Measurements from ENCODE around the gene MAGI2. TPM values are rescaled to one million over a fixed set of nuclear protein-coding genes. Genes with fewer than 3 reads are reported as not detected.

MAGI2 gene
- total and polyA plus RNA-seq, 2 experiments from 2014 or later: 10.4 to 26.4 TPM

GRCh38 chr7:78130446-78131215 is 1322.8 kb downstream of the MAGI2 start (continued):
- TF ChIP-seq REST (IDR thresholded peaks at IDR 0.05; ENCODE audit: unreplicated experiment) (no peak), ETS1 (IDR thresholded peaks at IDR 0.05) (no peak), CREB1 (CRISPR knock-in tag; IDR thresholded peaks at IDR 0.05; ENCODE audit: low read depth) (no peak), JUNB (IDR thresholded peaks at IDR 0.05; ENCODE audit: unreplicated experiment) (no peak)

- H3F3A ChIP-seq (replicated peaks; ENCODE audit: low read depth): no peaks in the 10 kb centered on the region
- H3K4me3 ChIP-seq: no peak overlapping the region
- H3K79me2 ChIP-seq (replicated peaks; ENCODE audit: insufficient read depth): no peaks in the 10 kb centered on the region
- Mint-ChIP-seq H3K4me1 (peaks cover 32% of the 10 kb centered on the region), H3K4me3 (no peak overlapping the region), H3K27ac (no peak overlapping the region), H3K36me3 (ENCODE audit: low read depth) (peaks cover 5% of the 10 kb centered on the region; the same call in 1 of the 3 replicates), H3K9me3 (no peaks in the 10 kb centered on the region), H3K27me3 (ENCODE audit: insufficient read depth, low read depth, poor library complexity) (no peaks in the 10 kb centered on the region)
- no peaks in the 10 kb centered on the region for H3K9me2 ChIP-seq (ENCODE audit: insufficient read depth)
- no peaks in the 10 kb centered on the region for H4K20me1 ChIP-seq (replicated peaks; ENCODE audit: insufficient read depth)
- H2AFZ ChIP-seq: no peak overlapping the region
- H3K27ac ChIP-seq (ENCODE audit: low read depth): no peak overlapping the region
- peaks cover 24% of the 10 kb centered on the region; the same call in 1 of the 2 replicates for H3K4me1 ChIP-seq (ENCODE audit: insufficient read depth)
- H3K4me2 ChIP-seq: no peak overlapping the region; the same call in 1 of the 2 replicates
- no peaks in the 10 kb centered on the region; the same call in 1 of the 2 replicates for H3K36me3 ChIP-seq (ENCODE audit: insufficient read depth)
- ATAC-seq: no peak
- no peaks in the 10 kb centered on the region for H3K27me3 ChIP-seq (ENCODE audit: insufficient read depth)
- no peak for DNase-seq (ENCODE audit: low spot score)
- TF ChIP-seq ZNF331 (CRISPR knock-in tag; IDR thresholded peaks at IDR 0.05; ENCODE audit: low read depth) (no peak), CTCF (conservative IDR thresholded peaks at IDR 0.05; ENCODE audit: low read depth in 2 of 2) (no peak), CREB1 (CRISPR knock-in tag; IDR thresholded peaks at IDR 0.05; ENCODE audit: low read depth) (no peak), REST (IDR thresholded peaks at IDR 0.05; ENCODE audit: unreplicated experiment) (no peak), ZNF114 (CRISPR knock-in tag; IDR thresholded peaks at IDR 0.05) (no peak), JUNB (IDR thresholded peaks at IDR 0.05; ENCODE audit: unreplicated experiment) (no peak)
Observed at GRCh38 chr7:78129865-78130264, 1323.6 kb downstream of the MAGI2 start.
